HL-60 (cell line): Measurements from ENCODE around the gene DAB2IP.
A peak's percentile ranks its signal among the peaks of the same experiment; 100 is the strongest.

Source experiments
- DNase-seq, 2 experiments: peaks; one replicate each; pipeline ENCODE4 v3.0.0-alpha.2; 2010 to 2020; ENCODE audit warnings: low read depth in 1 of 2, low spot score in 1 of 2
- H3K27ac ChIP-seq: fragments of 250-450 bp; sonication (Bioruptor Pico); replicated peaks from 2 replicates; pipeline ENCODE4 v1.5.1; 2020; ENCODE audit warnings: mild to moderate bottlenecking, moderate library complexity
- H3K27me3 ChIP-seq: fragments of 250-450 bp; sonication (Bioruptor Pico); 2 replicates; pipeline ENCODE4 v1.5.1; 2021; ENCODE audit warnings: mild to moderate bottlenecking, moderate library complexity; ENCODE audit not compliant: insufficient read depth, poor library complexity, severe bottlenecking
- H3K4me3 ChIP-seq: replicated peaks from 2 replicates; pipeline ENCODE4 v1.5.1; 2011; ENCODE audit warnings: mild to moderate bottlenecking, control low read depth, low read length; ENCODE audit not compliant: insufficient read depth
- GABPA ChIP-seq: IDR thresholded peaks from 2 replicates; pipeline ENCODE4 v1.6.1; 2012; ENCODE audit warnings: low read depth
- POLR2AphosphoS5 ChIP-seq: IDR thresholded peaks from 2 replicates; pipeline ENCODE4 v1.6.1; 2012; ENCODE audit warnings: low read depth
- SPI1 ChIP-seq: IDR thresholded peaks from 2 replicates; pipeline ENCODE4 v1.6.1; 2012; ENCODE audit warnings: low read depth, mild to moderate bottlenecking, borderline replicate concordance
- long read RNA-seq: library from polyadenylated mRNA; unstranded; transcript quantifications from one replicate; pipeline ENCODE4 v2.0.0, GENCODE V29; 2020
- TF ChIP-seq, protein P1 (sequence below): IDR thresholded peaks from one replicate; pipeline ENCODE4 v1.5.1; 2011; ENCODE audit warnings: low read length, control low read depth, inconsistent platforms; ENCODE audit not compliant: insufficient read depth
- TF ChIP-seq, protein P2 (sequence below): IDR thresholded peaks from 2 replicates; pipeline ENCODE4 v1.6.1; 2012; ENCODE audit warnings: low read depth; ENCODE audit not compliant: insufficient replicate concordance

The DAB2IP gene
- long read RNA-seq, result 0 reads

GRCh38 chr9:121651295-121652020, at the start of gene DAB2IP:
TSS of gene DAB2IP (plus strand) at chr9:121651634. CDS start at chr9:121651776, 142 bp downstream.
- Histone ChIP-seq H3K27ac (no peak within 1 kb of the TSS), H3K27me3 (peaks cover 44% of the 10 kb centered on the region), H3K4me3 (no peak within 1 kb of the TSS)
- DNase-seq, result no peak
- TF ChIP-seq SPI1 (no peak), POLR2AphosphoS5 (no peak), GABPA (no peak)
- TF ChIP-seq, protein P1, sequence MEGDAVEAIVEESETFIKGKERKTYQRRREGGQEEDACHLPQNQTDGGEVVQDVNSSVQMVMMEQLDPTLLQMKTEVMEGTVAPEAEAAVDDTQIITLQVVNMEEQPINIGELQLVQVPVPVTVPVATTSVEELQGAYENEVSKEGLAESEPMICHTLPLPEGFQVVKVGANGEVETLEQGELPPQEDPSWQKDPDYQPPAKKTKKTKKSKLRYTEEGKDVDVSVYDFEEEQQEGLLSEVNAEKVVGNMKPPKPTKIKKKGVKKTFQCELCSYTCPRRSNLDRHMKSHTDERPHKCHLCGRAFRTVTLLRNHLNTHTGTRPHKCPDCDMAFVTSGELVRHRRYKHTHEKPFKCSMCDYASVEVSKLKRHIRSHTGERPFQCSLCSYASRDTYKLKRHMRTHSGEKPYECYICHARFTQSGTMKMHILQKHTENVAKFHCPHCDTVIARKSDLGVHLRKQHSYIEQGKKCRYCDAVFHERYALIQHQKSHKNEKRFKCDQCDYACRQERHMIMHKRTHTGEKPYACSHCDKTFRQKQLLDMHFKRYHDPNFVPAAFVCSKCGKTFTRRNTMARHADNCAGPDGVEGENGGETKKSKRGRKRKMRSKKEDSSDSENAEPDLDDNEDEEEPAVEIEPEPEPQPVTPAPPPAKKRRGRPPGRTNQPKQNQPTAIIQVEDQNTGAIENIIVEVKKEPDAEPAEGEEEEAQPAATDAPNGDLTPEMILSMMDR, result no peak
- TF ChIP-seq, protein P2, sequence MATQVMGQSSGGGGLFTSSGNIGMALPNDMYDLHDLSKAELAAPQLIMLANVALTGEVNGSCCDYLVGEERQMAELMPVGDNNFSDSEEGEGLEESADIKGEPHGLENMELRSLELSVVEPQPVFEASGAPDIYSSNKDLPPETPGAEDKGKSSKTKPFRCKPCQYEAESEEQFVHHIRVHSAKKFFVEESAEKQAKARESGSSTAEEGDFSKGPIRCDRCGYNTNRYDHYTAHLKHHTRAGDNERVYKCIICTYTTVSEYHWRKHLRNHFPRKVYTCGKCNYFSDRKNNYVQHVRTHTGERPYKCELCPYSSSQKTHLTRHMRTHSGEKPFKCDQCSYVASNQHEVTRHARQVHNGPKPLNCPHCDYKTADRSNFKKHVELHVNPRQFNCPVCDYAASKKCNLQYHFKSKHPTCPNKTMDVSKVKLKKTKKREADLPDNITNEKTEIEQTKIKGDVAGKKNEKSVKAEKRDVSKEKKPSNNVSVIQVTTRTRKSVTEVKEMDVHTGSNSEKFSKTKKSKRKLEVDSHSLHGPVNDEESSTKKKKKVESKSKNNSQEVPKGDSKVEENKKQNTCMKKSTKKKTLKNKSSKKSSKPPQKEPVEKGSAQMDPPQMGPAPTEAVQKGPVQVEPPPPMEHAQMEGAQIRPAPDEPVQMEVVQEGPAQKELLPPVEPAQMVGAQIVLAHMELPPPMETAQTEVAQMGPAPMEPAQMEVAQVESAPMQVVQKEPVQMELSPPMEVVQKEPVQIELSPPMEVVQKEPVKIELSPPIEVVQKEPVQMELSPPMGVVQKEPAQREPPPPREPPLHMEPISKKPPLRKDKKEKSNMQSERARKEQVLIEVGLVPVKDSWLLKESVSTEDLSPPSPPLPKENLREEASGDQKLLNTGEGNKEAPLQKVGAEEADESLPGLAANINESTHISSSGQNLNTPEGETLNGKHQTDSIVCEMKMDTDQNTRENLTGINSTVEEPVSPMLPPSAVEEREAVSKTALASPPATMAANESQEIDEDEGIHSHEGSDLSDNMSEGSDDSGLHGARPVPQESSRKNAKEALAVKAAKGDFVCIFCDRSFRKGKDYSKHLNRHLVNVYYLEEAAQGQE, result no peak

DNA sequence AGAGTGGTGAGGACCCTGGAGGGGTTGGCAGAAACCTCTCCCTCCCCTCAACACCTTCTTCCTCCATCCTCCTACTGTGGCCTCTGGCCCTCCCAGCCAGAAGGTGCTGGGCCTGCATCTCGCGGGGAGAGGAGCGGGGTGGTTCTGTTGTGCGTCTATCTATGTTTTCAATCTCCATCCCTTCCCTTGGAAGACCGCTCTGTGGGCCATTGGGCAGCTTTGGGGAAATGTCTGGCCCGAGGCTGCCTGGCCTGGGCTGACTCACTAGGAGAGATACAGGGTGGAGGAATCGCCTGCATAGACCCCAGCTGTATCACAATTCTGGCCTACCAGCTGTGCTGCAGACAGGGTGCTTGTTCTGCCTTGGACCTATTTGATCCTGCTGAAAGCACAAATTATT, 48.4 kb upstream of the DAB2IP start:
- Histone ChIP-seq H3K27ac (no peak overlapping the region), H3K4me3 (no peak overlapping the region), H3K27me3 (peaks cover 15% of the 10 kb centered on the region)
- no peak for DNase-seq
- TF ChIP-seq, protein P2, result no peak
- TF ChIP-seq GABPA (no peak), POLR2AphosphoS5 (no peak), SPI1 (no peak)
- TF ChIP-seq, protein P1, result no peak

DNA sequence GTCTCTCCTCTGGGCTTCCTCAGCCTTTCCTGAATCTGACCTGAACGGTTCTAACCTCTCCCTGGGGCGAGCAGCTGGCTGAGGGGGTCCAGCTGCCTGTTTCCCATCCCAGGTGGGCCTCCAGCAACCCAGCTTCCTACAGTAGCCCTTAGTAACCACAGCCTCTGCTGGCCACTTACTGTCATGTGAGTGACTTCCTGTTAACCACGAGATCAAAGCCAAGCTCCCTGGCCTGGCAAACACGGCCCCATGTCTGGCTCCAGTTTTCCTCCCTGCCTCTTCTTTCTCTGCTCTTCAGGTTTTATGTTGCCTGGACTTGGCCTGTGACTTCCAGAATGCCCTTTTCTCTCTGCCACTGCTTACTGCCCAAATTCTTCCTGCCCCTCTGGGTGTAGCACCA, 47.2 kb upstream of the DAB2IP start:
- Histone ChIP-seq H3K27ac (no peak overlapping the region), H3K4me3 (no peak overlapping the region), H3K27me3 (peaks cover 11% of the 10 kb centered on the region)
- peak in 1 of 2 experiments; percentile 45 for DNase-seq
- TF ChIP-seq SPI1 (peak; percentile 48; the same call in 1 of the 2 replicates), POLR2AphosphoS5 (no peak)
- TF ChIP-seq, protein P2, result no peak
